Loucy (cell line): ENCODE data around the gene FREM1.

ENCODE experiments used
- CTCF ChIP-seq: fragments of 200-600 bp; sonication (generic); conservative IDR thresholded peaks from 2 replicates; pipeline ENCODE4 v1.5.1; 2014; ENCODE audit warnings: mild to moderate bottlenecking, antibody characterized with exemption, low read length
- EZH2phosphoT487 ChIP-seq: fragments of 200-600 bp; IDR thresholded peaks from 2 replicates; pipeline ENCODE4 v1.6.1; 2018; ENCODE audit warnings: antibody characterized with exemption, mild to moderate bottlenecking, moderate library complexity, borderline replicate concordance

GRCh38 chr9:14906644-14907359 lies 3.4 kb downstream of the FREM1 start:
- TF ChIP-seq CTCF (no peak), EZH2phosphoT487 (no peak)
